H1 (cell line): ENCODE data around the gene GPR156. TPM values are rescaled to one million over a fixed set of nuclear protein-coding genes. Genes with fewer than 3 reads are reported as not detected.

Experiments
- ATF2 ChIP-seq: IDR thresholded peaks from 2 replicates; pipeline ENCODE4 v1.6.1; 2012; ENCODE audit warnings: low read length, inconsistent platforms
- JUND ChIP-seq: IDR thresholded peaks from 2 replicates; pipeline ENCODE4 v1.6.1; 2011; ENCODE audit warnings: mild to moderate bottlenecking, improper control_type of control experiment, low read length
- RBBP5 ChIP-seq: IDR thresholded peaks from 2 replicates; pipeline ENCODE4 v1.7.1; 2012; ENCODE audit warnings: low read depth, mild to moderate bottlenecking, inconsistent platforms, low read length, moderate library complexity, borderline replicate concordance
- SIRT6 ChIP-seq: IDR thresholded peaks from one replicate; pipeline ENCODE4 v1.7.1; 2012; ENCODE audit warnings: low read length, inconsistent platforms
- TBP ChIP-seq: IDR thresholded peaks from 2 replicates; pipeline ENCODE4 v1.6.1; 2011; ENCODE audit warnings: low read depth, low read length, improper control_type of control experiment
- YY1 ChIP-seq: IDR thresholded peaks from 2 replicates; pipeline ENCODE4 v1.6.1; 2011; ENCODE audit warnings: low read depth, mild to moderate bottlenecking, low read length
- polyA plus RNA-seq, 7 experiments: library from polyadenylated mRNA; depleted of rRNA in 3 of 7; stranded (reverse) in 5 of 7; unstranded in 2 of 7; fragments of >200 nt in 5 of 7; fragments of 200-250 nt in 2 of 7; gene quantifications; 1 replicate in 5 of 7; 2 replicates in 1 of 7; 4 replicates in 1 of 7; pipeline versions ENCODE4 v1.2.1 to v1.2.3, GENCODE V29; 2011 to 2013; ENCODE audit warnings: missing spikeins in 2 of 7, mixed read lengths in 2 of 7
- total RNA-seq: library from RNA; stranded (reverse); fragmentation: NEBNext Ultra II Directional; extraction: Animal tissue kit (Norgen Biotek cat#: 25700); gene quantifications from 2 replicates; pipeline ENCODE4 v1.2.1, GENCODE V29; 2021

GPR156 gene
- total and polyA plus RNA-seq, 2 of the 8 experiments (the other 6 are each of a cell fraction or from before 2014, with no cell fraction given) = 1.6 to 1.8 TPM

DNA sequence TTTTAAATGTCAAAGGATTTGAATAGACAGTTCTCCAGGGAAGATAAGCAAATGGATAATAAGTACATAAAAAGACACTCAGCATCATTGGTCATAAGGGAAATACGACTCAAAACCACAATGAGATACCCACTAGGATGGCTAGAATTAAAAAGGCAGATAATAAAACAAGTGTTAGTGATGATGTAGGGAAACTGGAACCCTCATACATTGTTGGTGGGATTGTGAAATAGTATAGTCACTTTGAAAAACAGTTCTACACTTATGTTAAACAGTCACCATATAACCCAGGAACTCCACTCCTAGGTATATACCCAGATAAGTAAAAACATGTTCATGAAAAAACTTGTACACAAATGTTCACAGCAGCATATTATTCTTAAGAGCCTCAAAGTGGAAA lies 72.5 kb downstream of the GPR156 start (continued):
- TF ChIP-seq ATF2 (no peak), JUND (no peak), TBP (no peak), SIRT6 (no peak), YY1 (no peak), RBBP5 (no peak)
